H9 (cell line): Measurements from ENCODE around the gene PPM1H. TPM values are rescaled to one million over a fixed set of nuclear protein-coding genes. Genes with fewer than 3 reads are reported as not detected.

Experiments
- DNase-seq: peaks from one replicate; pipeline ENCODE4 v3.0.0-alpha.2; 2017
- H2AFZ ChIP-seq: one replicate; pipeline ENCODE4 v1.6.1; 2013; ENCODE audit warnings: mild to moderate bottlenecking, low read length, control low read depth, moderate library complexity
- H2AK5ac ChIP-seq: 2 replicates; pipeline ENCODE4 v1.6.1; 2013; ENCODE audit warnings: low read length, control low read depth, mixed read lengths; ENCODE audit not compliant: insufficient read length
- H2BK120ac ChIP-seq: one replicate; pipeline ENCODE4 v1.6.1; 2013; ENCODE audit warnings: low read depth, mild to moderate bottlenecking, low read length, control low read depth, inconsistent platforms; ENCODE audit not compliant: poor library complexity, severe bottlenecking
- H2BK12ac ChIP-seq: 2 replicates; pipeline ENCODE4 v1.6.1; 2013; ENCODE audit warnings: low read length, control low read depth, mixed read lengths, low read depth; ENCODE audit not compliant: insufficient read length
- H2BK15ac ChIP-seq: 2 replicates; pipeline ENCODE4 v1.6.1; 2013; ENCODE audit warnings: low read depth, low read length, control low read depth
- H2BK20ac ChIP-seq: one replicate; pipeline ENCODE4 v1.6.1; 2013; ENCODE audit warnings: low read depth, mild to moderate bottlenecking, low read length, control low read depth, inconsistent platforms; ENCODE audit not compliant: poor library complexity, severe bottlenecking
- H2BK5ac ChIP-seq: 2 replicates; pipeline ENCODE4 v1.6.1; 2013; ENCODE audit warnings: low read length, control low read depth, mixed read lengths; ENCODE audit not compliant: insufficient read length
- H3K14ac ChIP-seq: 2 replicates; pipeline ENCODE4 v1.6.1; 2013; ENCODE audit warnings: low read length, control low read depth; ENCODE audit not compliant: insufficient read depth
- H3K18ac ChIP-seq: 2 replicates; pipeline ENCODE4 v1.6.1; 2013; ENCODE audit warnings: low read depth, mild to moderate bottlenecking, mixed read lengths, low read length, control low read depth; ENCODE audit not compliant: insufficient read length
- H3K23ac ChIP-seq: 2 replicates; pipeline ENCODE4 v1.6.1; 2013; ENCODE audit warnings: low read length, control low read depth, mixed read lengths, low read depth; ENCODE audit not compliant: insufficient read length
- H3K23me2 ChIP-seq: 2 replicates; pipeline ENCODE4 v1.6.1; 2013; ENCODE audit warnings: low read depth, mild to moderate bottlenecking, mixed read lengths, low read length, control low read depth; ENCODE audit not compliant: insufficient read length, poor library complexity, severe bottlenecking
- H3K27ac ChIP-seq: 2 replicates; pipeline ENCODE4 v1.5.1; 2013; ENCODE audit warnings: low read length, control low read depth, mixed read lengths, low read depth; ENCODE audit not compliant: insufficient read length
- H3K27me3 ChIP-seq: 2 replicates; pipeline ENCODE4 v1.6.1; 2013; ENCODE audit warnings: low read length, control low read depth, inconsistent platforms; ENCODE audit not compliant: insufficient read depth
- H3K4ac ChIP-seq: 2 replicates; pipeline ENCODE4 v1.6.1; 2013; ENCODE audit warnings: low read depth, mild to moderate bottlenecking, control low read depth, inconsistent platforms, low read length, moderate library complexity
- H3K4me1 ChIP-seq: 2 replicates; pipeline ENCODE4 v1.6.1; 2013; ENCODE audit warnings: low read length, control low read depth, inconsistent platforms; ENCODE audit not compliant: insufficient read depth
- H3K4me2 ChIP-seq: 2 replicates; pipeline ENCODE4 v1.6.1; 2013; ENCODE audit warnings: low read length, control low read depth, mixed read lengths; ENCODE audit not compliant: insufficient read length, insufficient read depth
- H3K56ac ChIP-seq: 2 replicates; pipeline ENCODE4 v1.6.1; 2013; ENCODE audit warnings: low read depth, mild to moderate bottlenecking, mixed read lengths, low read length, control low read depth; ENCODE audit not compliant: insufficient read length
- H3K79me1 ChIP-seq: 2 replicates; pipeline ENCODE4 v1.6.1; 2013; ENCODE audit warnings: low read depth, mild to moderate bottlenecking, moderate library complexity, low read length, control low read depth, inconsistent platforms; ENCODE audit not compliant: insufficient read depth, poor library complexity, severe bottlenecking
- H3K79me2 ChIP-seq: 2 replicates; pipeline ENCODE4 v1.6.1; 2013; ENCODE audit warnings: low read length, control low read depth, inconsistent platforms; ENCODE audit not compliant: insufficient read depth
- H3K9ac ChIP-seq: 2 replicates; pipeline ENCODE4 v1.6.1; 2013; ENCODE audit warnings: low read length, control low read depth, mixed read lengths; ENCODE audit not compliant: insufficient read length; ENCODE audit errors: extremely low read depth
- H3K9me3 ChIP-seq: one replicate; pipeline ENCODE4 v1.6.1; 2013; ENCODE audit warnings: low read depth, low read length, inconsistent platforms; ENCODE audit not compliant: control insufficient read depth
- H3T11ph ChIP-seq: one replicate; pipeline ENCODE4 v1.6.1; 2013; ENCODE audit warnings: mild to moderate bottlenecking, low read length, control low read depth, inconsistent platforms
- H4K20me1 ChIP-seq: one replicate; pipeline ENCODE4 v1.6.1; 2013; ENCODE audit not compliant: control insufficient read depth, insufficient read length, insufficient read depth
- H4K5ac ChIP-seq: 2 replicates; pipeline ENCODE4 v1.6.1; 2013; ENCODE audit warnings: low read depth, mild to moderate bottlenecking, mixed read lengths, low read length, control low read depth; ENCODE audit not compliant: insufficient read length
- H4K8ac ChIP-seq: replicated peaks from 2 replicates; pipeline ENCODE4 v1.6.1; 2013; ENCODE audit warnings: low read length, control low read depth, mixed read lengths, low read depth; ENCODE audit not compliant: insufficient read length
- H4K91ac ChIP-seq: 2 replicates; pipeline ENCODE4 v1.6.1; 2013; ENCODE audit warnings: low read depth, mild to moderate bottlenecking, moderate library complexity, mixed read lengths, low read length, control low read depth; ENCODE audit not compliant: insufficient read length
- H3K27ac Mint-ChIP-seq, 3 experiments: 2 replicates in 2 of 3; 3 replicates in 1 of 3; pipeline ENCODE4 v1.8.0; 2020 to 2021; ENCODE audit warnings: mixed read lengths in 3 of 3, mild to moderate bottlenecking in 1 of 3, moderate library complexity in 1 of 3
- H3K27me3 Mint-ChIP-seq: 2 replicates; pipeline ENCODE4 v1.8.0; 2021; ENCODE audit warnings: low read depth, mild to moderate bottlenecking, moderate library complexity, mixed read lengths
- H3K36me3 Mint-ChIP-seq, 3 experiments: 2 replicates in 2 of 3; 3 replicates in 1 of 3; pipeline ENCODE4 v1.8.0; 2020 to 2021; ENCODE audit warnings: low read depth in 3 of 3, mixed read lengths in 3 of 3; ENCODE audit not compliant: insufficient read depth in 1 of 3
- H3K4me1 Mint-ChIP-seq, 2 experiments: 2 replicates each; pipeline ENCODE4 v1.8.0; 2020; ENCODE audit warnings: mixed read lengths in 2 of 2
- H3K4me3 Mint-ChIP-seq, 2 experiments: 2 replicates in 1 of 2; 3 replicates in 1 of 2; pipeline ENCODE4 v1.8.0; 2020 to 2021; ENCODE audit warnings: mild to moderate bottlenecking in 2 of 2, mixed read lengths in 2 of 2, moderate library complexity in 1 of 2
- H3K9me3 Mint-ChIP-seq, 2 experiments: 2 replicates in 1 of 2; 3 replicates in 1 of 2; pipeline ENCODE4 v1.8.0; 2020; ENCODE audit warnings: mild to moderate bottlenecking in 2 of 2, mixed read lengths in 2 of 2, moderate library complexity in 1 of 2
- WGBS: extraction: QIAGEN DNeasy Blood & Tissue Kit; methylation state at CpG from one replicate; pipeline ENCODE4 v1.1.7; 2013; ENCODE audit warnings: missing lambda C conversion rate, low lambda C conversion rate, mixed read lengths; ENCODE audit not compliant: insufficient read length; ENCODE audit errors: extremely low coverage; 5-methylcytosine and 5-hydroxymethylcytosine counted together
- total RNA-seq: library from RNA; stranded (reverse); gene quantifications from 2 replicates; pipeline ENCODE4 v1.2.1, GENCODE V29; 2021
- TF ChIP-seq, protein P1 (sequence below): fragments of 200-600 bp; sonication (generic); conservative IDR thresholded peaks from 3 replicates; pipeline ENCODE4 v1.8.0; 2021; ENCODE audit warnings: antibody characterized with exemption, mild to moderate bottlenecking

Gene PPM1H
- total RNA-seq, 1 experiment from 2014 or later: 22.1 TPM

- no CpG with 5 or more reads among the region's 1 CpG for WGBS
- no peak overlapping the region for H3K23ac ChIP-seq
- H3K27me3 ChIP-seq: no peaks in the 10 kb centered on the region
- no peak overlapping the region for H2BK5ac ChIP-seq
- no peak overlapping the region for H2BK12ac ChIP-seq
- H2BK15ac ChIP-seq: no peak overlapping the region
- no peaks in the 10 kb centered on the region for H3K27me3 Mint-ChIP-seq
- TF ChIP-seq, protein P1, sequence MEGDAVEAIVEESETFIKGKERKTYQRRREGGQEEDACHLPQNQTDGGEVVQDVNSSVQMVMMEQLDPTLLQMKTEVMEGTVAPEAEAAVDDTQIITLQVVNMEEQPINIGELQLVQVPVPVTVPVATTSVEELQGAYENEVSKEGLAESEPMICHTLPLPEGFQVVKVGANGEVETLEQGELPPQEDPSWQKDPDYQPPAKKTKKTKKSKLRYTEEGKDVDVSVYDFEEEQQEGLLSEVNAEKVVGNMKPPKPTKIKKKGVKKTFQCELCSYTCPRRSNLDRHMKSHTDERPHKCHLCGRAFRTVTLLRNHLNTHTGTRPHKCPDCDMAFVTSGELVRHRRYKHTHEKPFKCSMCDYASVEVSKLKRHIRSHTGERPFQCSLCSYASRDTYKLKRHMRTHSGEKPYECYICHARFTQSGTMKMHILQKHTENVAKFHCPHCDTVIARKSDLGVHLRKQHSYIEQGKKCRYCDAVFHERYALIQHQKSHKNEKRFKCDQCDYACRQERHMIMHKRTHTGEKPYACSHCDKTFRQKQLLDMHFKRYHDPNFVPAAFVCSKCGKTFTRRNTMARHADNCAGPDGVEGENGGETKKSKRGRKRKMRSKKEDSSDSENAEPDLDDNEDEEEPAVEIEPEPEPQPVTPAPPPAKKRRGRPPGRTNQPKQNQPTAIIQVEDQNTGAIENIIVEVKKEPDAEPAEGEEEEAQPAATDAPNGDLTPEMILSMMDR: no peak
- no peaks in the 10 kb centered on the region for H4K20me1 ChIP-seq
- H2AFZ ChIP-seq: no peak overlapping the region
- peak overlapping the region; percentile 59 for H3K4me2 ChIP-seq
- H3K4me1 Mint-ChIP-seq: peaks cover 48% of the 10 kb centered on the region in 2 experiments
- H3K4ac ChIP-seq: no peak overlapping the region
- no peak overlapping the region for H4K8ac ChIP-seq
- no peaks in the 10 kb centered on the region for H3K79me1 ChIP-seq
- H3K14ac ChIP-seq: no peak overlapping the region
- peaks cover 4% of the 10 kb centered on the region in 2 experiments; a peak in 3 of 5 replicates for H3K9me3 Mint-ChIP-seq
- peaks cover 5% of the 10 kb centered on the region; the same call in 1 of the 2 replicates for H3K4me1 ChIP-seq
- no peak overlapping the region for H3K18ac ChIP-seq
- no peaks in the 10 kb centered on the region for H3K9me3 ChIP-seq
- no peaks in the 10 kb centered on the region for H3K23me2 ChIP-seq
- no peak overlapping the region for H2BK120ac ChIP-seq
- no peak overlapping the region for H2AK5ac ChIP-seq
- peaks cover 9 to 19% (median 10%) of the 10 kb centered on the region in 3 experiments for H3K36me3 Mint-ChIP-seq
- no peak overlapping the region for H3T11ph ChIP-seq
- no peak overlapping the region; a peak in 1 of 5 replicates for H3K4me3 Mint-ChIP-seq
- H4K5ac ChIP-seq: no peak overlapping the region
- peak overlapping the region; percentile 29 to 89 (median 42); a peak in 5 of 7 replicates for H3K27ac Mint-ChIP-seq
- DNase-seq: no peak
- no peak overlapping the region for H3K56ac ChIP-seq
- H3K27ac ChIP-seq: no peak overlapping the region
- no peak overlapping the region for H2BK20ac ChIP-seq
- no peaks in the 10 kb centered on the region for H3K79me2 ChIP-seq
- no peak overlapping the region for H3K9ac ChIP-seq
- H4K91ac ChIP-seq: no peak overlapping the region
Measured at GRCh38 chr12:62843716-62844115, 91.2 kb downstream of the PPM1H start.
